NB4 (cell line): ENCODE measurements around the gene STAM.
"Not testable (repeated sequence)": the region's sequence is repeated elsewhere in the genome, so short reads cannot be mapped to it uniquely, and the experiment has no call there.

ENCODE experiments used
- DNase-seq: peaks from one replicate; pipeline ENCODE4 v3.0.0; 2010; ENCODE audit warnings: low read depth
- H3K4me3 ChIP-seq: one replicate; pipeline ENCODE4 v1.5.1; 2011; ENCODE audit warnings: mild to moderate bottlenecking, low read depth, low read length, moderate library complexity
- MAX ChIP-seq: IDR thresholded peaks from 2 replicates; pipeline ENCODE4 v1.6.1; 2011; ENCODE audit warnings: low read depth, low read length
- MYC ChIP-seq: IDR thresholded peaks from 2 replicates; pipeline ENCODE4 v1.6.1; 2011; ENCODE audit warnings: low read depth, low read length
- POLR2A ChIP-seq: IDR thresholded peaks from 2 replicates; pipeline ENCODE4 v1.6.1; 2011; ENCODE audit warnings: mild to moderate bottlenecking; ENCODE audit not compliant: insufficient read length; ENCODE audit errors: extremely low read depth
- TF ChIP-seq, protein P1 (sequence below): IDR thresholded peaks from one replicate; pipeline ENCODE4 v1.5.1; 2012; ENCODE audit warnings: low read depth, low read length

STAM gene

GRCh38 chr10:17624996-17625395 lies 19.0 kb upstream of the STAM start:
- TF ChIP-seq MAX = no peak
- TF ChIP-seq, protein P1, sequence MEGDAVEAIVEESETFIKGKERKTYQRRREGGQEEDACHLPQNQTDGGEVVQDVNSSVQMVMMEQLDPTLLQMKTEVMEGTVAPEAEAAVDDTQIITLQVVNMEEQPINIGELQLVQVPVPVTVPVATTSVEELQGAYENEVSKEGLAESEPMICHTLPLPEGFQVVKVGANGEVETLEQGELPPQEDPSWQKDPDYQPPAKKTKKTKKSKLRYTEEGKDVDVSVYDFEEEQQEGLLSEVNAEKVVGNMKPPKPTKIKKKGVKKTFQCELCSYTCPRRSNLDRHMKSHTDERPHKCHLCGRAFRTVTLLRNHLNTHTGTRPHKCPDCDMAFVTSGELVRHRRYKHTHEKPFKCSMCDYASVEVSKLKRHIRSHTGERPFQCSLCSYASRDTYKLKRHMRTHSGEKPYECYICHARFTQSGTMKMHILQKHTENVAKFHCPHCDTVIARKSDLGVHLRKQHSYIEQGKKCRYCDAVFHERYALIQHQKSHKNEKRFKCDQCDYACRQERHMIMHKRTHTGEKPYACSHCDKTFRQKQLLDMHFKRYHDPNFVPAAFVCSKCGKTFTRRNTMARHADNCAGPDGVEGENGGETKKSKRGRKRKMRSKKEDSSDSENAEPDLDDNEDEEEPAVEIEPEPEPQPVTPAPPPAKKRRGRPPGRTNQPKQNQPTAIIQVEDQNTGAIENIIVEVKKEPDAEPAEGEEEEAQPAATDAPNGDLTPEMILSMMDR = no peak
- TF ChIP-seq POLR2A = no peak
- no peak for TF ChIP-seq MYC
- no peak overlapping the region for H3K4me3 ChIP-seq
- no peak for DNase-seq

- no peak overlapping the region for H3K4me3 ChIP-seq
- TF ChIP-seq, protein P1 = no peak
- no peak for DNase-seq
Observed at GRCh38 chr10:17626656-17627055, 17.3 kb upstream of the STAM start.

DNA sequence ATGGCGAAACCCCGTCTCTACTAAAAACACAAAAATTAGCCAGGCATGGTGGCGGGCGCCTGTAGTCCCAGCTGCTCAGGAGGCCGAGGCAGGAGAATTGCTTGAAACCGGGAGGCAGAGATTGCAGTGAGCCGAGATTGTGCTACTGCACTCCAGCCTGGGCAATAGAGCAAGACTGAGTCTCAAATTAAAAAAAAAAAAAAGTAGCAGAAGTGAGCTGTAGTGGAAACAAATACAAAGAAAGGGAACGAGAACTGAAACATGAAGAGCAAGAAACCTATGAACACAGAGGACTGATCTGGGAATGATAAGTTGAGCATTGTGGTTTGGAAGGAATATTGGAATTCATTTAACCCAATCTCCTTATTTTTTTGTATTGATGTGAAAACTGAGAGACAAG lies 11.4 kb upstream of the STAM start:
- not testable (repeated sequence) for DNase-seq, H3K4me3 ChIP-seq

DNA sequence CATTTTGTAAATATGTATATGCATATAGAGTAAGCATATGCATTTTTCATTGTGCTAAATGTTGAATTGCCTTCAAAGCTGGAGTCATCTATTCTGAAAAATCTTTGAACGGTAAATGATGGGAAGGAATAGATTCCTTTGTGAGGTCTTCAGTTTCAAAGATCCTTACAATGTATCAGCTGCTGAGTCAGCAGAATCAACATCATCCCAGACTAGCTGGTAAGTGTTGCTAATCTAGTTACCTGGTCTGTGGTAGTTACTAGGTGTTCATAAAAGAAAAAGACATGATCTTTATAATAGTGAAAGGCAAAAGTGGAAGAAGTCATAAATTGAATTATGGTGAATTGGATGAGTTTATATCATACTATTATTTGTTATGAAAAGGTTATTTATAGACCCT lies 10.6 kb upstream of the STAM start:
- TF ChIP-seq, protein P1 = no peak
- TF ChIP-seq MYC (no peak), MAX (no peak)
- DNase-seq = no peak
- no peak overlapping the region for H3K4me3 ChIP-seq

- TF ChIP-seq POLR2A = no peak
- TF ChIP-seq, protein P1 = no peak
- TF ChIP-seq MYC = no peak
- TF ChIP-seq MAX = no peak
- DNase-seq = no peak
- H3K4me3 ChIP-seq = no peak overlapping the region
Observed at GRCh38 chr10:17637869-17638268, 6.1 kb upstream of the STAM start.

DNA sequence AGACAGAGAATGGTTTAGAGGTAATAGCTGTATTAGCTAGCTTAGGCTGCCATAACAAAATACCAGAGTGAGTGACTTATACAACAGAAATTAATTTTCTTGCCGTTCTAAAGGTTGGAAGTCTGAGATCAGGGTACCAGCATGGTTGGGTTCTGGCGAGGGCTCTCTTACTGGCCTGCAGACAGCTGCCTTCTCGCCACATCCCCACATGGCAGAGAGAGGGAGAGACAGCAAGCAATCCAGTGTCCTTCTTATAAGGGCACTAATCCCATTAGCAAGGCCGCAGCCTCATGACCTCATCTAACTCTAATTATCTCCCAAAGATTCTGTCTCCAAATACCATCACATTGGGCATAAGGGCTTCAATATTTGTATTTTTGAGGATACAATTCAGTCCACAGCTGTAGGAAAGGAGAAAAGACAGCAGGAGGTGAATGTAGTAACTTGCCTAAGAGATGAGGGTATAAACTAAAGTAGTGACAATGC lies 3.6 kb upstream of the STAM start:
- DNase-seq = no peak
- TF ChIP-seq MAX (no peak), MYC (no peak), POLR2A (no peak)
- TF ChIP-seq, protein P1 = no peak
- H3K4me3 ChIP-seq = no peak overlapping the region

DNA sequence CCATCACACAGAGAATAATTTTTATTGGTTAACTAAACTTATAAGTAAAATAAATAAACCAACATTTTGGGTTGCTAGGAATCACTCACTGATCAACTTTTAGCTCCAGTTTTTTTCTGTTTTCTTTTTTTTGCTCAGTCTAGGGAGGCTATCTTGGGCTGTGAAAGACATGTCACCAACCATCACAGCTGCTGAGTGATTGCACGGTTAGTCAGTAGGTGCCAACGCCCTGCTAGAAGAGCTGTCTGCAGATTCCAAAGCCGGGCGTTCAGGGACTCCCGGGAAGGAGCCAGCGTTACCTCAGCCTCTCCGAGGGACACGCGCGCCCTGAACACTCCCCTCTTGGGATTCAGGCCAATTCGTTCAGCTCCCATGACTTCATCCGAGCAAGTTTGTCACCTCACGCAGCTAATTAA lies 604 bp upstream of the STAM start:
- no peak for DNase-seq
- TF ChIP-seq, protein P1 = no peak
- TF ChIP-seq MYC (no peak), MAX (no peak), POLR2A (no peak)
- H3K4me3 ChIP-seq = peak overlapping the region; percentile 95
